ENCODE data around the gene CEP85. TPM values are rescaled to one million over a fixed set of nuclear protein-coding genes. Genes with fewer than 3 reads are reported as not detected.

CEP85 gene
- total RNA-seq (2022; extraction: Qiagen RNA extraction) = 11.1 to 13.8 TPM (median 12.3 TPM) in 5 replicates

DNA sequence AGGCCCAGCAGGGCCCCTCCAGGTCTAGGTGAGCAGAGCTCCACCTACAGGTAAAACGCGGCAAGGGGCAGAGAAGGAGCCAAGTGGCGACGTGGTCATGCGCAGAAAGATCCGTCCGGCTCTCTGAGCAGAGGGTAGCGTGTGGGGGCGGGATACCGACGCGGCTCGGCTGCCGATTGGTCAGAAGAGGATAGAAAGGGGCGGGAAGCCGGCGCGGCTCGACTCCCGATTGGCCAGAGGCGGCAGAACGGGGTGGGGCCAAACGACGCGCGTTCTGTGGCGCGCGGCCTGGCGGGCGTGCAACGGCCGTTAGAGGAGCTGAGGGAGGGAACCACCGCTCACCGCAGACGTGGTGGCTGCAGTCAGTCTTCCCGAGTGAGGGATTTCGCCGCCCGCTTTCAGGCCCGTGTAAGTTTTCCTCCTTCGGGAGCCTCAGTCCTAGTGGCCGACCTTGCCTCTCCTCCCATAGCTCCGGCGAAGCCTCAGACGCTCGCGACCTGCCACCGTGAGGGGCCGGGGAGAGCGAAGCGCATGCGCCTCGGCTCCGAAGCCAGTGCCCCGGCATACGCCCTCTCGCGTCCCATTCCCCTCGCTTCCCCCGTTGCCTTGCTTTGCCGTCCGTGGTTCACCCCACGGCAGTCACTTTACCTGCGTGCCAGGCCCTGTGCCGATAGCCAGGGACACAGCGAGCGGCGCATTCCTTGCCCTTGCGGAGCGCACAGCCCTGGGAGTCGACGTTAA lies at the start of gene CEP85:
CEP85 (plus strand) TSS at position 298 of the 741 bp plus-strand sequence. CDS start 5,584 bp downstream, outside the sequence.

DNA sequence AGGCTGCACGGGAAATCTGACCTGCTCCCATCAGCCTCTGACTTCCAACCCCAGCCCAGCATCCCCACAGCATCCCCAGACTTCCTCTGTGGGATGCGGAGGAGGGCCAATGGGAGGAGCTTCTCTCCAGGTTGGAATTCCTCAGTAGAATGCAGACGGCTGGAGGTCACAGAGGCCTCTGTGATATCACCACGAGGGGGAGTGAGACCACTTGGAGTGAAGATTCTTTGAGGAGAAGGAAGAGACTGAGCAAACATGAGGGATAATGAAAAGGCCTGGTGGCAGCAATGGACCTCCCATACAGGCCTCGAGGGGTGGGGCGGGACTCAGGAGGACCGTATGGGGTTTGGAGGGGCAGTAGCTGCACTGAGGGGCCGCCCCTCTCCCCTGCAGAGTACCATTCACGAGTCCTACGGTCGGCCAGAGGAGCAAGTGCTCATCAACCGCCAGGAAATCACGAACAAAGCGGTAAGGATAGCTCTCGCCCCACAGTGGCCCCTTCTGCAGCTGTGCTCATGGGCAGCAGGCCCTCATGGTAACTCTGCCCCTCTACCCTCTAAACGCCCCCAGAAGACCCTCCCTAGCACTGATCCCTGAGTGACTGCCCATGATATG lies 43.5 kb upstream of the CEP85 start, which contains the start of gene CATSPER4:
CATSPER4 (plus strand) TSS at position 230 of the 615 bp plus-strand sequence; CDS start at position 256, 26 bp downstream.

GRCh38 chr1:26279456-26280332 lies 45.7 kb downstream of the CEP85 start, which contains the start of gene SH3BGRL3:
Gene SH3BGRL3, plus strand, starts transcription at chr1:26280086. Its CDS starts 70 bp downstream, at chr1:26280156.

GRCh38 chr1:26306290-26307229 lies 72.6 kb downstream of the CEP85 start, which contains the start of gene UBXN11:
Gene UBXN11, minus strand, starts transcription at chr1:26306636. Its CDS starts 3,753 bp downstream, at chr1:26302883.

GRCh38 chr1:26317612-26318337 lies 83.8 kb downstream of the CEP85 start, which contains the start of gene CD52:
Gene CD52, plus strand, starts transcription at chr1:26317958. Its CDS starts 60 bp downstream, at chr1:26318018.

Other genes with a start within 250 kb of the CEP85 start
- gene PAFAH2, start 236.1 kb upstream of the CEP85 start, total RNA-seq (2022; extraction: Qiagen RNA extraction) = 7.0 to 10.3 TPM (median 8.2 TPM) in 5 replicates
- 0.02 TPM in 1 of 5 replicates, not detected in the others for gene EXTL1, start 212.4 kb upstream of the CEP85 start, total RNA-seq (2022; extraction: Qiagen RNA extraction)
- 0.24 to 0.58 TPM (median 0.42 TPM) in 5 replicates for gene SLC30A2, start 188.1 kb upstream of the CEP85 start, total RNA-seq (2022; extraction: Qiagen RNA extraction)
- 1.3 to 2.0 TPM (median 1.8 TPM) in 5 replicates for gene TRIM63, start 166.6 kb upstream of the CEP85 start, total RNA-seq (2022; extraction: Qiagen RNA extraction)
- gene PDIK1L, start 122.4 kb upstream of the CEP85 start, total RNA-seq (2022; extraction: Qiagen RNA extraction) = 1.7 to 2.8 TPM (median 1.9 TPM) in 5 replicates
- gene FAM110D, start 75.1 kb upstream of the CEP85 start, total RNA-seq (2022; extraction: Qiagen RNA extraction) = 0.06 TPM in 4 of 5 replicates, not detected in the other
- gene C1orf232, start 65.2 kb upstream of the CEP85 start, total RNA-seq (2022; extraction: Qiagen RNA extraction) = not detected in 5 replicates
- gene ZNF593, start 64.3 kb upstream of the CEP85 start, total RNA-seq (2022; extraction: Qiagen RNA extraction) = 46.2 to 70.1 TPM (median 67.4 TPM) in 5 replicates
- gene ZNF593OS, start 62.4 kb upstream of the CEP85 start, total RNA-seq (2022; extraction: Qiagen RNA extraction) = 0.25 to 0.49 TPM (median 0.26 TPM) in 4 of 5 replicates, not detected in the other
- gene CNKSR1, start 56.7 kb upstream of the CEP85 start, total RNA-seq (2022; extraction: Qiagen RNA extraction) = 0.15 to 0.51 TPM (median 0.30 TPM) in 5 replicates
- gene CATSPER4, start 43.6 kb upstream of the CEP85 start, total RNA-seq (2022; extraction: Qiagen RNA extraction) = not detected in 5 replicates
- 95.1 to 153 TPM (median 142 TPM) in 5 replicates for gene SH3BGRL3, start 45.9 kb downstream of the CEP85 start, total RNA-seq (2022; extraction: Qiagen RNA extraction)
- gene UBXN11, start 72.4 kb downstream of the CEP85 start, total RNA-seq (2022; extraction: Qiagen RNA extraction) = 12.9 to 15.4 TPM (median 13.7 TPM) in 5 replicates
- not detected in 5 replicates for gene CD52, start 83.8 kb downstream of the CEP85 start, total RNA-seq (2022; extraction: Qiagen RNA extraction)
- gene CRYBG2, start 119.9 kb downstream of the CEP85 start, total RNA-seq (2022; extraction: Qiagen RNA extraction) = 1.2 to 2.2 TPM (median 1.5 TPM) in 5 replicates
- not detected in 5 replicates for gene ZNF683, start 138.6 kb downstream of the CEP85 start, total RNA-seq (2022; extraction: Qiagen RNA extraction)
- not detected in 5 replicates for gene LIN28A, start 176.6 kb downstream of the CEP85 start, total RNA-seq (2022; extraction: Qiagen RNA extraction)
- gene DHDDS, start 198.1 kb downstream of the CEP85 start, total RNA-seq (2022; extraction: Qiagen RNA extraction) = 22.8 to 35.6 TPM (median 25.2 TPM) in 5 replicates
- 322 to 370 TPM (median 346 TPM) in 5 replicates for gene HMGN2, start 238.2 kb downstream of the CEP85 start, total RNA-seq (2022; extraction: Qiagen RNA extraction)